Lower leg skin (tissue), 3 donors: ENCODE data around the gene ENTPD3.

Experiments used
- POLR2A ChIP-seq, 2 donors: fragments of 450-650 bp; IDR thresholded peaks; one replicate each; pipeline ENCODE4 v1.6.1; 2016 to 2017; ENCODE audit warnings: antibody characterized with exemption in 2 of 2, mild to moderate bottlenecking in 1 of 2, moderate library complexity in 1 of 2
- TF ChIP-seq, protein P1 (sequence below), 3 donors: fragments of 450-650 bp; IDR thresholded peaks; one replicate each; pipeline ENCODE4 v1.5.1; 2016; ENCODE audit warnings: antibody characterized with exemption in 3 of 3, mild to moderate bottlenecking in 3 of 3, moderate library complexity in 2 of 3

GRCh38 chr3:40366203-40367162 is 20.5 kb upstream of the ENTPD3 start:
- TF ChIP-seq, protein P1, sequence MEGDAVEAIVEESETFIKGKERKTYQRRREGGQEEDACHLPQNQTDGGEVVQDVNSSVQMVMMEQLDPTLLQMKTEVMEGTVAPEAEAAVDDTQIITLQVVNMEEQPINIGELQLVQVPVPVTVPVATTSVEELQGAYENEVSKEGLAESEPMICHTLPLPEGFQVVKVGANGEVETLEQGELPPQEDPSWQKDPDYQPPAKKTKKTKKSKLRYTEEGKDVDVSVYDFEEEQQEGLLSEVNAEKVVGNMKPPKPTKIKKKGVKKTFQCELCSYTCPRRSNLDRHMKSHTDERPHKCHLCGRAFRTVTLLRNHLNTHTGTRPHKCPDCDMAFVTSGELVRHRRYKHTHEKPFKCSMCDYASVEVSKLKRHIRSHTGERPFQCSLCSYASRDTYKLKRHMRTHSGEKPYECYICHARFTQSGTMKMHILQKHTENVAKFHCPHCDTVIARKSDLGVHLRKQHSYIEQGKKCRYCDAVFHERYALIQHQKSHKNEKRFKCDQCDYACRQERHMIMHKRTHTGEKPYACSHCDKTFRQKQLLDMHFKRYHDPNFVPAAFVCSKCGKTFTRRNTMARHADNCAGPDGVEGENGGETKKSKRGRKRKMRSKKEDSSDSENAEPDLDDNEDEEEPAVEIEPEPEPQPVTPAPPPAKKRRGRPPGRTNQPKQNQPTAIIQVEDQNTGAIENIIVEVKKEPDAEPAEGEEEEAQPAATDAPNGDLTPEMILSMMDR (IDR thresholded peaks at IDR 0.05), result no peak
- TF ChIP-seq POLR2A (IDR thresholded peaks at IDR 0.05), result no peak
